Measurements from ENCODE around the gene MIF4GD. TPM values are rescaled to one million over a fixed set of nuclear protein-coding genes. Genes with fewer than 3 reads are reported as not detected.

Gene MIF4GD
- total RNA-seq, result 10 to 100 TPM; 18.5 to 19.2 TPM

- no peaks in the 10 kb centered on the region for H3K27me3 ChIP-seq
- H3K9me3 ChIP-seq, result no peaks in the 10 kb centered on the region
- no peak for DNase-seq
- intact Hi-C loops (cut with DNase I), result no loop called here
- H3K4me3 ChIP-seq, result peak within 1 kb of the TSS; percentile 92
- peak within 1 kb of the TSS; percentile 90 for H3K27ac ChIP-seq
- H3K36me3 ChIP-seq, result no peaks in the 10 kb centered on the region
- H3K4me1 ChIP-seq, result peaks cover 4% of the 10 kb centered on the region
- H3K9ac ChIP-seq (ENCODE audit: low read depth in 2 of 2, low read length in 2 of 2), result peak within 1 kb of the TSS; percentile 90 to 92
- TF ChIP-seq CTCF (IDR thresholded peaks at IDR 0.05), result no peak
These were observed at the start of gene MIF4GD for GRCh38 chr17:75270966-75271232. TSS of gene MIF4GD (minus strand) at chr17:75271231. CDS start at chr17:75270195, 1,036 bp downstream.

- no peak overlapping the region for H3K9ac ChIP-seq (ENCODE audit: low read depth in 2 of 2, low read length in 2 of 2)
- no peak for DNase-seq
- intact Hi-C loops (cut with DNase I), result no loop called here
- no peaks in the 10 kb centered on the region for H3K9me3 ChIP-seq
- no peak for TF ChIP-seq CTCF (IDR thresholded peaks at IDR 0.05)
- H3K27me3 ChIP-seq, result no peaks in the 10 kb centered on the region
- H3K36me3 ChIP-seq, result peaks cover 5% of the 10 kb centered on the region
- no peak overlapping the region for H3K4me3 ChIP-seq
- H3K27ac ChIP-seq, result no peak overlapping the region
- H3K4me1 ChIP-seq, result no peaks in the 10 kb centered on the region
These were observed 49.1 kb upstream of the MIF4GD start for GRCh38 chr17:75319904-75320691.

- peak overlapping the region; percentile 17 for H3K27ac ChIP-seq
- no peaks in the 10 kb centered on the region for H3K27me3 ChIP-seq
- H3K9ac ChIP-seq (ENCODE audit: low read depth in 2 of 2, low read length in 2 of 2), result no peak overlapping the region
- no peak overlapping the region for H3K4me3 ChIP-seq
- H3K4me1 ChIP-seq, result no peaks in the 10 kb centered on the region
- no peak for TF ChIP-seq CTCF (IDR thresholded peaks at IDR 0.05)
- no peak for DNase-seq
- H3K9me3 ChIP-seq, result no peaks in the 10 kb centered on the region
- intact Hi-C loops (cut with DNase I), result no loop called here
- H3K36me3 ChIP-seq, result peaks cover 5% of the 10 kb centered on the region
These were observed 47.7 kb upstream of the MIF4GD start for GRCh38 chr17:75318615-75319222.

- intact Hi-C loops (cut with DNase I), result no loop called here
- no peak for DNase-seq
- H3K27me3 ChIP-seq, result no peaks in the 10 kb centered on the region
- no peak overlapping the region for H3K4me3 ChIP-seq
- H3K27ac ChIP-seq, result peak overlapping the region; percentile 17
- no peak for TF ChIP-seq CTCF (IDR thresholded peaks at IDR 0.05)
- H3K36me3 ChIP-seq, result peaks cover 5% of the 10 kb centered on the region
- no peaks in the 10 kb centered on the region for H3K9me3 ChIP-seq
- H3K4me1 ChIP-seq, result no peaks in the 10 kb centered on the region
- H3K9ac ChIP-seq (ENCODE audit: low read depth in 2 of 2, low read length in 2 of 2), result no peak overlapping the region
These were observed 47.2 kb upstream of the MIF4GD start for GRCh38 chr17:75318211-75318610.

- intact Hi-C loops (cut with DNase I), result no loop called here
- Histone ChIP-seq H3K9ac (ENCODE audit: low read depth in 2 of 2, low read length in 2 of 2) (no peak overlapping the region), H3K27me3 (no peaks in the 10 kb centered on the region), H3K4me3 (no peak overlapping the region), H3K9me3 (no peaks in the 10 kb centered on the region), H3K4me1 (no peaks in the 10 kb centered on the region), H3K27ac (no peak overlapping the region), H3K36me3 (peaks cover 5% of the 10 kb centered on the region)
- DNase-seq, result peak; percentile 47
- TF ChIP-seq CTCF (IDR thresholded peaks at IDR 0.05), result no peak
These were observed 46.6 kb upstream of the MIF4GD start for GRCh38 chr17:75317671-75318070.

Data from colonic mucosa (tissue), 4 donors.